Measurements from ENCODE around the gene OPRM1. TPM values are rescaled to one million over a fixed set of nuclear protein-coding genes. Genes with fewer than 3 reads are reported as not detected.
A peak's percentile ranks its signal among the peaks of the same experiment; 100 is the strongest.

Gene OPRM1
- total and polyA plus RNA-seq, 2 of the 8 experiments (the other 6 are each of a cell fraction or from before 2014, with no cell fraction given) = not detected

GRCh38 chr6:154166140-154166539, 127.1 kb downstream of the OPRM1 start:
- H3K9me3 ChIP-seq (ENCODE audit: insufficient read depth in 2 of 2, low read depth in 1 of 2, low read length in 1 of 2) = peaks cover 5 to 6% of the 10 kb centered on the region in 2 experiments; a peak in 3 of 4 replicates
- no peak overlapping the region for H3K4me2 ChIP-seq (ENCODE audit: insufficient read depth in 1 of 2, low read depth in 2 of 2, low read length in 2 of 2)
- no peak overlapping the region for H2BK20ac ChIP-seq (ENCODE audit: low read length)
- no peak overlapping the region for H4K5ac ChIP-seq (ENCODE audit: insufficient read length, low read depth, low read length)
- no peak overlapping the region for H3K4me3 ChIP-seq (ENCODE audit: extremely low read depth in 1 of 4, insufficient read depth in 2 of 4, low read depth in 3 of 4, low read length in 4 of 4)
- no peak overlapping the region for H2AK5ac ChIP-seq (ENCODE audit: low read depth, low read length)
- no peak overlapping the region for H2BK120ac ChIP-seq (replicated peaks; ENCODE audit: low read depth, low read length)
- H3K23me2 ChIP-seq (ENCODE audit: low read depth, low read length) = no peaks in the 10 kb centered on the region
- H4K20me1 ChIP-seq (replicated peaks in 1 of 2; ENCODE audit: control insufficient read depth in 1 of 2, insufficient read depth in 2 of 2, low read length in 2 of 2) = no peaks in the 10 kb centered on the region
- H2BK15ac ChIP-seq (ENCODE audit: low read length) = no peak overlapping the region
- no peak overlapping the region for H3K4ac ChIP-seq (replicated peaks; ENCODE audit: insufficient read length, low read depth, low read length)
- peak overlapping the region; percentile 20; the same call in 1 of the 2 replicates for H2AFZ ChIP-seq (ENCODE audit: low read length)
- H3K23ac ChIP-seq (ENCODE audit: insufficient read length) = no peak overlapping the region
- peaks cover 0 to 1% (median 0%) of the 10 kb centered on the region in 4 experiments; a peak in 1 of 7 replicates for H3K27me3 ChIP-seq (replicated peaks in 1 of 4; ENCODE audit: control insufficient read depth in 3 of 4, extremely low read depth in 1 of 4, insufficient read depth in 3 of 4, low read length in 3 of 4)
- FAIRE-seq (no peak), DNase-seq (ENCODE audit: low read depth in 1 of 2, low spot score in 2 of 2) (peak in 1 of 2 experiments; percentile 51)
- H4K91ac ChIP-seq (replicated peaks; ENCODE audit: insufficient read length, low read length) = no peak overlapping the region
- 80% methylated on average over 9 of the region's 9 CpGs; no CpG with 5 or more reads in 1 of the 2 experiments for WGBS, 2 experiments (ENCODE audit: extremely low coverage in 1 of 2, insufficient coverage in 1 of 2, insufficient read length in 1 of 2, insufficient replicate concordance in 2 of 2, low coverage in 1 of 2, low lambda C conversion rate in 2 of 2, missing lambda C conversion rate in 1 of 2)
- POLR2A ChIA-PET (ENCODE audit: partially characterized antibody) = no interaction called here
- H3K79me2 ChIP-seq (ENCODE audit: control insufficient read depth in 1 of 2, insufficient read depth in 2 of 2, low read length in 2 of 2) = no peaks in the 10 kb centered on the region
- no peak overlapping the region for H4K8ac ChIP-seq (ENCODE audit: extremely low read depth, insufficient read depth, low read length)
- no peak overlapping the region for H3K14ac ChIP-seq (ENCODE audit: insufficient read length)
- CTCF ChIA-PET (ENCODE audit: partially characterized antibody) = interaction anchor here (0.6 to 2.0 kb wide), 9 partner anchors 8 to 338 kb away, joined by 3 to 6 read pairs (median 3); no protein-coding TSS in a partner anchor
- H3K27ac ChIP-seq (ENCODE audit: low read depth, low read length) = no peak overlapping the region
- H3K18ac ChIP-seq (ENCODE audit: extremely low read depth, low read length) = no peak overlapping the region
- no peak overlapping the region for H3K9ac ChIP-seq (replicated peaks in 1 of 4; ENCODE audit: extremely low read depth in 1 of 4, low read depth in 3 of 4, low read length in 3 of 4)
- no peak overlapping the region for H3K56ac ChIP-seq (replicated peaks; ENCODE audit: insufficient read length, low read depth, low read length)
- no peaks in the 10 kb centered on the region for H3K79me1 ChIP-seq (ENCODE audit: low read depth, low read length)
- no peak overlapping the region for H2BK12ac ChIP-seq (ENCODE audit: low read depth, low read length)
- H3K4me1 ChIP-seq (replicated peaks in 1 of 4; ENCODE audit: control insufficient read depth in 3 of 4, insufficient read depth in 4 of 4, low read length in 3 of 4) = no peaks in the 10 kb centered on the region
- H3K36me3 ChIP-seq (ENCODE audit: control insufficient read depth in 2 of 4, insufficient read depth in 4 of 4, low read length in 3 of 4) = no peaks in the 10 kb centered on the region
- no peak overlapping the region for H2BK5ac ChIP-seq (ENCODE audit: low read depth, low read length)
- TF ChIP-seq KDM1A (IDR thresholded peaks at IDR 0.05; ENCODE audit: borderline replicate concordance, low read length) (no peak), JUN (IDR thresholded peaks at IDR 0.05; ENCODE audit: low read depth, low read length) (no peak), SAP30 (IDR thresholded peaks at IDR 0.05; ENCODE audit: insufficient read depth, insufficient replicate concordance, low read length) (no peak), CTCF (IDR thresholded peaks at IDR 0.05; ENCODE audit: control extremely low read depth in 1 of 3, insufficient read depth in 1 of 3, low read depth in 1 of 3, low read length in 3 of 3) (peak; percentile 40 to 67 (median 41); a peak in 3 of 4 replicates), JUND (IDR thresholded peaks at IDR 0.05; ENCODE audit: low read length) (peak; percentile 11; the same call in 1 of the 2 replicates), HDAC2 (IDR thresholded peaks at IDR 0.05; ENCODE audit: borderline replicate concordance in 1 of 2, low read depth in 2 of 2, low read length in 2 of 2) (no peak), ASH2L (IDR thresholded peaks at IDR 0.05; ENCODE audit: low read length) (no peak), EP300 (IDR thresholded peaks at IDR 0.05; ENCODE audit: borderline replicate concordance in 1 of 2, low read depth in 2 of 2, low read length in 2 of 2) (no peak), KDM4A (IDR thresholded peaks at IDR 0.05; ENCODE audit: low read depth, low read length, severe bottlenecking) (no peak), RAD21 (IDR thresholded peaks at IDR 0.05 in 1 of 2, conservative IDR thresholded peaks at IDR 0.05 in 1 of 2; ENCODE audit: low read depth in 2 of 2, low read length in 2 of 2) (peak; percentile 32 to 48; a peak in 3 of 4 replicates)

Measured in H1 (cell line).